ENCODE data around the gene HNRNPLL. TPM values are rescaled to one million over a fixed set of nuclear protein-coding genes. Genes with fewer than 3 reads are reported as not detected.

Gene HNRNPLL
- total RNA-seq, 1 experiment from 2014 or later = 59.4 TPM

GRCh38 chr2:38617301-38617700 is 14.6 kb upstream of the HNRNPLL start:
- Mint-ChIP-seq H3K4me1 (ENCODE audit: low read depth, unreplicated experiment) (peaks cover 18% of the 10 kb centered on the region), H3K36me3 (ENCODE audit: insufficient read depth, unreplicated experiment) (no peaks in the 10 kb centered on the region), H3K9me3 (ENCODE audit: unreplicated experiment) (no peaks in the 10 kb centered on the region), H3K4me3 (ENCODE audit: unreplicated experiment) (no peak overlapping the region), H3K27ac (ENCODE audit: unreplicated experiment) (no peak overlapping the region), H3K27me3 (ENCODE audit: insufficient read depth, unreplicated experiment) (no peaks in the 10 kb centered on the region)
- no TSS peak for BruUV-seq (replicated peaks)
- no peak overlapping the region for H3K4me3 ChIP-seq (ENCODE audit: low read depth, low read length)
- no peaks in the 10 kb centered on the region for H3K36me3 ChIP-seq (ENCODE audit: control insufficient read depth, insufficient read depth, low read length)
- ChIA-PET CTCF (interaction anchor here (1.2 kb wide), 1 partner anchor 15 kb away, joined by 6 read pairs; no protein-coding TSS in a partner anchor), POLR2A (no interaction called here)
- DNase-seq = no peak
- 0 out of 2 replicates have a peak, but pooled peaks cover 2% of the 10 kb centered on the region for H3K4me1 ChIP-seq
- H3K27me3 ChIP-seq (replicated peaks; ENCODE audit: control insufficient read depth, insufficient read depth, low read length) = no peaks in the 10 kb centered on the region
- no peaks in the 10 kb centered on the region for H3K9me3 ChIP-seq
- TF ChIP-seq CTCF (IDR thresholded peaks at IDR 0.05; ENCODE audit: insufficient read depth in 1 of 2, low read depth in 1 of 2, low read length in 1 of 2, severe bottlenecking in 1 of 2, unreplicated experiment in 1 of 2) = no peak
- intact Hi-C loops (cut with micrococcal nuclease; ENCODE audit: unreplicated experiment) = no loop called here

GRCh38 chr2:38615237-38615636 is 12.5 kb upstream of the HNRNPLL start:
- intact Hi-C loops (cut with micrococcal nuclease; ENCODE audit: unreplicated experiment) = no loop called here
- no peak for DNase-seq
- Mint-ChIP-seq H3K36me3 (ENCODE audit: insufficient read depth, unreplicated experiment) (no peaks in the 10 kb centered on the region), H3K4me3 (ENCODE audit: unreplicated experiment) (no peak overlapping the region), H3K4me1 (ENCODE audit: low read depth, unreplicated experiment) (peaks cover 31% of the 10 kb centered on the region), H3K9me3 (ENCODE audit: unreplicated experiment) (no peaks in the 10 kb centered on the region), H3K27me3 (ENCODE audit: insufficient read depth, unreplicated experiment) (no peaks in the 10 kb centered on the region), H3K27ac (ENCODE audit: unreplicated experiment) (no peak overlapping the region)
- ChIA-PET CTCF (no interaction called here), POLR2A (no interaction called here)
- no TSS peak for BruUV-seq (replicated peaks)
- TF ChIP-seq CTCF (IDR thresholded peaks at IDR 0.05; ENCODE audit: insufficient read depth in 1 of 2, low read depth in 1 of 2, low read length in 1 of 2, severe bottlenecking in 1 of 2, unreplicated experiment in 1 of 2) = no peak
- Histone ChIP-seq H3K9me3 (no peaks in the 10 kb centered on the region), H3K4me1 (peaks cover 19% of the 10 kb centered on the region), H3K4me3 (ENCODE audit: low read depth, low read length) (no peak overlapping the region), H3K27me3 (replicated peaks; ENCODE audit: control insufficient read depth, insufficient read depth, low read length) (no peaks in the 10 kb centered on the region), H3K36me3 (ENCODE audit: control insufficient read depth, insufficient read depth, low read length) (no peaks in the 10 kb centered on the region)

DNA sequence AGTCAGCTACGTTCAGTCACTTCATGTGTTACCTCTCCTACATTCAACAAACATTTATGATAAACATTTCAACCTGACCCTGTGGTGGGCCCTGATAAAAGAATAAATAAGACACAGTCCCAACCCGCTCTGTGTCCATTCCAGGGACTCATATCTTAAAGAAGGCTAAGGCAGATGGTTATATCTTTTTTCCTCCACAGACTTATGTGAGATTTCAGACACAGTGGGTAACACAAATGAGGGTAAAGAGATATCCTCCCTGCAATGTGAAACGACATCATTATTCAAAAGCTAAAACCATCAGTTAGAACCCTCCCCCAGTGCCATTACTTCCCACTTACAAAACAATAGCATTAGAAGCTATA is 11.1 kb upstream of the HNRNPLL start:
- Mint-ChIP-seq H3K36me3 (ENCODE audit: insufficient read depth, unreplicated experiment) (no peaks in the 10 kb centered on the region), H3K9me3 (ENCODE audit: unreplicated experiment) (no peaks in the 10 kb centered on the region), H3K27ac (ENCODE audit: unreplicated experiment) (no peak overlapping the region), H3K27me3 (ENCODE audit: insufficient read depth, unreplicated experiment) (no peaks in the 10 kb centered on the region), H3K4me3 (ENCODE audit: unreplicated experiment) (no peak overlapping the region), H3K4me1 (ENCODE audit: low read depth, unreplicated experiment) (peaks cover 35% of the 10 kb centered on the region)
- Histone ChIP-seq H3K4me3 (ENCODE audit: low read depth, low read length) (no peak overlapping the region), H3K36me3 (ENCODE audit: control insufficient read depth, insufficient read depth, low read length) (no peaks in the 10 kb centered on the region), H3K9me3 (no peaks in the 10 kb centered on the region), H3K4me1 (peaks cover 19% of the 10 kb centered on the region), H3K27me3 (replicated peaks; ENCODE audit: control insufficient read depth, insufficient read depth, low read length) (no peaks in the 10 kb centered on the region)
- DNase-seq = no peak
- TF ChIP-seq CTCF (IDR thresholded peaks at IDR 0.05; ENCODE audit: insufficient read depth in 1 of 2, low read depth in 1 of 2, low read length in 1 of 2, severe bottlenecking in 1 of 2, unreplicated experiment in 1 of 2) = no peak
- intact Hi-C loops (cut with micrococcal nuclease; ENCODE audit: unreplicated experiment) = no loop called here
- POLR2A ChIA-PET = no interaction called here
- no TSS peak for BruUV-seq (replicated peaks)
- CTCF ChIA-PET = no interaction called here

Measured in Caco-2 (cell line).